GM23248 (cell line): ENCODE data around the gene IRS1.

Experiments
- EZH2 ChIP-seq: fragments of 200-600 bp; sonication (generic); IDR thresholded peaks from 2 replicates; pipeline ENCODE4 v1.6.1; 2018; ENCODE audit warnings: antibody characterized with exemption, mild to moderate bottlenecking; ENCODE audit not compliant: insufficient read depth, poor library complexity, severe bottlenecking
- EZH2phosphoT487 ChIP-seq: fragments of 200-600 bp; sonication (generic); IDR thresholded peaks from 2 replicates; pipeline ENCODE4 v1.6.1; 2018; ENCODE audit warnings: antibody characterized with exemption, moderate library complexity, mild to moderate bottlenecking, low read depth; ENCODE audit not compliant: insufficient read depth

DNA sequence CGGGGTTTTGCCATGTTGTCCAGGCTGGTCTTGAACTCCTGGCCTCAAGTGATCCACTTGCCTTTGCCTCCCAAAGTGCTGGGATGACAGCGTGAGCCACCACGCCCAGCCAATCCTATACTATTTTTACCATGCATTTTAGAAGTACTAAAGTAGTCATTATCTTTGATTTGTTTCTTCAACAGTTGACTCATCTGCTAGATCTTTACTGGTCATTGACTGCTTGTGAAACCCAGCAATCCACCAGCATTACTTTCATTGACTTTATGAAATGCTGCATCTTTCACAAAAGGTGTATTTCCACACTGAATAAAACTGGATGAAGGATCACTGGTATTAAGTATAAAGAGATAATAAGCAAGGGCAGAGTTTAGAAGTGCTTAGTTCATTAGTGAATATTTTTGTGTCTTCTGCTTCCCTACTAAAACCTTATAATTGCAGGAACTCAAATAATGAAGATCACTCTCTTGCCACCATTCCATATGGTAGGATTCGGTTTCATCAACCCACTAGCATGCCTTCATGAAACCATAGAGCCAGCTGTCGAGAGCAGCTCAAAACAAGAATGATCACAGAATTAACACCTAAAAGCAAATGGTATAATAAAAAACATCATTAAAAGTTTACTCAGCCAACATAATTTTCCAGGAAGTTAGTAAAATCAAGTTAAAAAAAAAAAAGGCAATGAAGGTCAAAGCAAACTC lies 33.1 kb downstream of the IRS1 start:
- TF ChIP-seq EZH2phosphoT487 (no peak), EZH2 (no peak)
